ENCODE results near the gene SIRT5.

The SIRT5 gene

DNA sequence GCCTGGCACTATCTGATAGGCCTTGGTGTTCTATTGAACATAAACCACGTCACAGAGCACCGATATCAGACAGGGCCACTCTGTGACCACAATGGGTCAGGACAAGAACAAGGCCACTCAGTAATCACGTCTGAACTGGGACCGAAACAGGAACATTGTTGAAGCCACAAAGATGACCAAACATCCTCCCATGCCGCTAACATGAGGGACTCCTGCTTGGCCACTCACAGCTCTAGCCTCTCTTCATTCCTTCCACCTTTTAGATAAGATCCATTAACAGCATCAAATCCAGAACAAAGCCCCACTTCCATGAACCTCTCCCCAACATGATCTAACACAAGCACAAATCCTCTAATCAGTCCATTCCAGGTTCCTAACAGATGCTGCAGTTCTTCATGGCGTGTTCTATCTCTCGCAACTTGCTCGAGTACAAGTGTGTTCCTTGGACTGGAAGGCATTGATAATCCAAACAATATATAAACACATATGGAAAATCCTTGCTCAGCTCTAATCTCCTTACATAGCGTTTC is 7.4 kb downstream of the SIRT5 start:
- no peak overlapping the region for H3K27ac ChIP-seq
- no peak for DNase-seq (ENCODE audit: low read depth, low spot score)

GRCh38 chr6:13586603-13587542 is 12.5 kb downstream of the SIRT5 start:
- DNase-seq (ENCODE audit: low read depth, low spot score) = no peak
- H3K27ac ChIP-seq = no peak overlapping the region

GRCh38 chr6:13589801-13590200 is 15.4 kb downstream of the SIRT5 start:
- H3K27ac ChIP-seq = no peak overlapping the region
- DNase-seq (ENCODE audit: low read depth, low spot score) = no peak

DNA sequence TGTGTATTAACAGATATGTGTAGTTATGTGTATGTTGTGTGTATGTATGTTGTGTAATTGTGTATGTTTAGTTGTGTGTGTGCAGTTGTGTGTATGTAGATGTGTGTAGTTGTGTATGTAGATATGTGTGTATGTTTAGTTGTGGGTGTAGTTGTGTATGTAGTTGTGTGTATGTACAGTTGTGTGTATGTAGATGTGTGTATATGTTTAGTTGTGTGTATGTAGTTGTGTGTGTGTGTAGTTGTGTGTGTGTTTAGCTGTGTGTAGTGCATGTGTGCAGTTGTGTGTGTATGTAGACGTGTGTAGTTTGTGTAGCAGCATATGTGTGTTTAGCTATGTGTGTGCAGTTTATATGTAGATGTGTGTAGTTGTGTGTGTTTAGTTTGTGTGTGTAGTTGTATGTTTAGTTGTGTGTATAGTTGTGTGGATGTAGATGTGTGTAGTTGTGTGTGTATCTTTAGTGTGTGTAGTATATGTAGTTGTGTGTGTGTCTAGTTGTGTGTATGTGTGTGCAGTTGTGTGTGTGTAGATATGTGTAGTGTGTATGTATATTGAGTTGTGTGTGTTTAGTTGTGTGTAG is 16.3 kb downstream of the SIRT5 start:
- DNase-seq (ENCODE audit: low read depth, low spot score) = no peak
- H3K27ac ChIP-seq = no peak overlapping the region

- no peak for DNase-seq (ENCODE audit: low read depth, low spot score)
- no peak overlapping the region for H3K27ac ChIP-seq
Observed at GRCh38 chr6:13591205-13591921, 17.0 kb downstream of the SIRT5 start.

DNA sequence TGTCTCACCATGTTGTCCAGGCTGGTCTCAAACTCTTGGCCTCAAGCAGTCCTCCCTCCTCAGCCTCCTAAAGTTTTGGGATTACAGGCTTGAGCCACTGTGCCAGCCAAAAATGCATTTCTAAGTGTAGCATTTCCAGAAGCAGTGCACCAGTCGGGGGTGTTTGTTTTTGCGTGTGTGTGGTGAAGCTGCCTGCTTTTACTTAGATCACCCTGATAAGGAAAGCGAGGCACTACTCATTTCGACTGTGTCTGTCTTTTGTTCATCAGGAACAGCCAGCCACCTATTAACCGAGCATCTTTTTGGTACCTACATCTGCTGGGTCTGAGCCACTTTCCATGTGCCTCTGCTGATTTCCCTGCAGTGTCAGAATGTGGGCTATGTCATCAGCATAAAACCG is 18.7 kb downstream of the SIRT5 start:
- no peak overlapping the region for H3K27ac ChIP-seq
- DNase-seq (ENCODE audit: low read depth, low spot score) = no peak

- no peak for DNase-seq (ENCODE audit: low read depth, low spot score)
- no peak overlapping the region for H3K27ac ChIP-seq
Observed at GRCh38 chr6:13593720-13594119, 19.3 kb downstream of the SIRT5 start.

DNA sequence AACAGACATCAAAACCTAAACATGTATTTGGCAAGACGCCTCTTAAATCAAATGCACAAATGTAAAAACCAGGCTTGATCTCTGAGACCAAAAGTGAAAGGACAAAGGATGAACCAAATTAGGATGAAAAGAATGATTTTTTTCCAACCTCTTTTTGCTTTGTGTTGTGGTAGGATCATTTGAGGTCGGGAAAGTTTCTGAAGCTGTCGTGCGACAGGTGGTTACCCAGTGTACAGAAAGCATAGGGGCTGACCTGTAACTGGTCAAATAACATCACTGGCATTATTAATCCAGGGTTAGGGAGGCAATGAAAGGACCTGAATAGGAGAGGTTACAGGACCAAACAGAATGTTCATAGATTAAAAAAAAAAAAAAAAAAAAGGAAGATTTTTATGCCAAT is 22.7 kb downstream of the SIRT5 start:
- H3K27ac ChIP-seq = no peak overlapping the region
- no peak for DNase-seq (ENCODE audit: low read depth, low spot score)

DNA sequence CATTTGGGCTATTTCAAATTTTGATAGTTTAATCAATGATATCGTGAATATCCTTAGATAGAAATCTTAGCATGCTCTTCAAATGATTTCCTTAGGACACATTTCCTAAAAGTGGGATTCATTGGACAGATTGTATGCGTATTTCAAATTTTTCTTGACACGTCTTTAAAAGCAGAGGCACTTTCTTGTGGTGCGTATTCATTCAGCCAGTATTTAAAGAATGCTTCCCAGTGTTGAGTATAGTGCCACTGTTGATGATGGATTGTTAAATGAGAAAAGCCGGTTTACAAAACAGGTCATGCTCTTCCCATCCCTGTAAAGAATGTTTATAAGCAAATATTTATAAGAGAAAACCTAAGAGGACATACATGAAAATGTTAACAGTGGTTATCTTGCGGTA is 25.6 kb downstream of the SIRT5 start:
- no peak overlapping the region for H3K27ac ChIP-seq
- no peak for DNase-seq (ENCODE audit: low read depth, low spot score)

DNA sequence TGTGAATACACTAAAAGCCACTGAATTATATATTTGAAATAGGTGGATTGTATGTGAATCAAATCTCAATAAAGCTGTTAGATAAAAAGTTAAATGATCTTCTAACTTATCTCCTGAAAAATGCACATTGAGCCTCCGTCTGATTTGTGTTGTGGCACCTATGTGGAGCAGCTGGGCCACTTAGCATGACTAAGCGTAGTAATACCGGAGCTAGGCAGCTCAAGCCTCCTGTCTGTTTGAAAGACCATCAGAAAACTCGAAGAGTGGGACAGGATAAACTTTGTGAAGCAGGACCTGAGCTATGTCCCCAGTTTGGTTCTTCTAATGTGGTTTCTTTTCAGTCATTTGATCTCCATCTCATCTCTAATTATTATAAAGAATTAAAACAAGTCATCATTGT is 29.7 kb downstream of the SIRT5 start:
- DNase-seq (ENCODE audit: low read depth, low spot score) = no peak
- H3K27ac ChIP-seq = no peak overlapping the region

- H3K27ac ChIP-seq = no peak overlapping the region
- no peak for DNase-seq (ENCODE audit: low read depth, low spot score)
Observed at GRCh38 chr6:13604546-13605416, 30.4 kb downstream of the SIRT5 start.

GRCh38 chr6:13605634-13606033 is 31.2 kb downstream of the SIRT5 start:
- H3K27ac ChIP-seq = no peak overlapping the region
- no peak for DNase-seq (ENCODE audit: low read depth, low spot score)

- no peak overlapping the region for H3K27ac ChIP-seq
- no peak for DNase-seq (ENCODE audit: low read depth, low spot score)
Observed at GRCh38 chr6:13611715-13612114, 37.3 kb downstream of the SIRT5 start.

GRCh38 chr6:13613029-13613594 is 38.7 kb downstream of the SIRT5 start:
- no peak for DNase-seq (ENCODE audit: low read depth, low spot score)

GRCh38 chr6:13614126-13614925 is 39.9 kb downstream of the SIRT5 start:
- peak overlapping the region; percentile 83 for H3K27ac ChIP-seq
- no peak for DNase-seq (ENCODE audit: low read depth, low spot score)

More at GRCh38 chr6:13613029-13613594, 38.7 kb downstream of the SIRT5 start:
- no peak overlapping the region for H3K27ac ChIP-seq

- peak; percentile 91 for DNase-seq (ENCODE audit: low read depth, low spot score)
Observed at GRCh38 chr6:13614926-13615791, 40.8 kb downstream of the SIRT5 start, which contains the start of gene NOL7. TSS of gene NOL7 (plus strand) at chr6:13615335. CDS start at chr6:13615359, 24 bp downstream.

DNA sequence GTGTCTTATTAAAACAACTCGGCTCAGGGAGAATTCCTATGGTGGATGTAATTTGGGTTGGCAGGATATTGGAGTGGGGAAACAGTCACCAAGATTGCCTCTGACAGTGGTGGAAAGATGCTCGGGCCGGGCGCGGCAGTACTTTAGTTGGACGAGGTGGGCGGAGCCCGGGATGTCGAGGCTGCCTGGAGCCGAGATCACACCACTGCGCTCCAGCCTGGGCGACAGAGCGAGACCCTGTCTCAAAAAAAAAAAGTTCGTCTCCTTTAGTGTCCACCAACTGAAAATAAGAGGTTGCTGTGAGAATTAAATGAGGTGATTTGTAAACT is 41.4 kb downstream of the SIRT5 start:
- no peak for DNase-seq (ENCODE audit: low read depth, low spot score)
- H3K27ac ChIP-seq = peak overlapping the region; percentile 83

More at GRCh38 chr6:13614926-13615791, 40.8 kb downstream of the SIRT5 start, which contains the start of gene NOL7:
- peak within 1 kb of the TSS; percentile 83 for H3K27ac ChIP-seq

GRCh38 chr6:13617066-13617465 is 42.7 kb downstream of the SIRT5 start:
- no peak for DNase-seq (ENCODE audit: low read depth, low spot score)
- no peak overlapping the region for H3K27ac ChIP-seq
